Stimulated activated naive B cell treated with anti-CD40 and anti-IgM and Interleukin-4, amounts not matched to agents 10 μg/mL and 1 μg/mL and 100 μg/mL, for 72 hours (primary cell): ENCODE measurements around the gene DCTN2.
"Not testable (repeated sequence)": the region's sequence is repeated elsewhere in the genome, so short reads cannot be mapped to it uniquely, and the experiment has no call there.

Experiments
- ATAC-seq, 2 donors: fragments of 150-1000 bp; cut with Tn5 transposase; replicated peaks; 2 replicates each; pipeline ENCODE4 v1.10.0; 2021; ENCODE audit warnings: moderate library complexity in 1 of 2
- DNase-seq: peaks from one replicate; pipeline ENCODE4 v3.0.0; 2021
- H3K27ac Mint-ChIP-seq: one replicate; pipeline ENCODE4 v1.8.0; 2022; ENCODE audit warnings: mild to moderate bottlenecking, mixed read lengths
- H3K27me3 Mint-ChIP-seq, 2 donors: one replicate each; pipeline ENCODE4 v1.8.0; 2022; ENCODE audit warnings: mixed read lengths in 2 of 2
- H3K36me3 Mint-ChIP-seq, 2 donors: one replicate each; pipeline ENCODE4 v1.8.0; 2022; ENCODE audit warnings: mixed read lengths in 2 of 2, mild to moderate bottlenecking in 1 of 2
- H3K4me1 Mint-ChIP-seq, 2 donors: one replicate each; pipeline ENCODE4 v1.8.0; 2022; ENCODE audit warnings: mixed read lengths in 2 of 2, mild to moderate bottlenecking in 1 of 2
- H3K4me3 Mint-ChIP-seq, 2 donors: one replicate each; pipeline ENCODE4 v1.8.0; 2022; ENCODE audit warnings: mild to moderate bottlenecking in 2 of 2, mixed read lengths in 2 of 2, moderate library complexity in 1 of 2
- H3K9me3 Mint-ChIP-seq, 2 donors: one replicate each; pipeline ENCODE4 v1.8.0; 2022; ENCODE audit warnings: mixed read lengths in 2 of 2, mild to moderate bottlenecking in 1 of 2

DCTN2 gene

DNA sequence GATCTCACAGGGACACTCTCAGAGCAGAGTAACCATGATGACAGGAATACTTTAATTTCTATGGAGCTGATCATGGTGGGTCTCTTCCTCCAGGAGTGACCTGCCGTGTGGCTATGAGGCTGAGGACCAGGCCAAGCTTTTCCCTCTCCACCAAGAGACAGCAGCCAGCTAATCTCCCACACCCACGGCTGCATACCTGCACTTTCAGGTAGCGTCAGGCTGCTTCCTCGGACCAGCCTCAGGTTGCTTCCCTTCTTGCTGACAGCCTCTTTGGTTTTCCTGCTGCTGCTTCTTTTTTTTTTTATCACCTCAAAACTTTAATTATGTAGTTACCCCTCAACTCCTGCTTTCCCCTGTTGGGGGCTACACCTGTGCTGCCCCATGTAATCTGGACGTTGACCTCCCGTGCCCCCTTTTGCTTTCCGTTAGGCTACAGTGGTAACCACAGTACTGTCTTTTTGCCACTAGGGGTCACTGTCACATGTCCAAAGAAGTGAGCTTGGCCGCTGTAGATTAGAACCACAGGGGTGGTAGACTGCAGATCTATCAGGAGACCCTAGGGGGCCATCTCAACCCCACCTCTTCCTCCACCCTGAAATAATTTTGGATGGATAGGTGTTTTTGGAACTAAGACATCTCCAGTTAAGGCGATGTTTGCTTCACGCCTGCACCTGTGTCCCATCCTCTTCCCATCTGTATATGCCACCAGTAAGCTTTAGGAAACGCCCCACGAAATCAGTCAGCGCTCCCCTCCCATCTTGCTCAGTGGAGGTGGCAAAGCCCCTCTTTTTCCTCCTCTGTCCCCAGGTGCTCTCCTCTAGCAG lies 36.2 kb upstream of the DCTN2 start:
- ATAC-seq, result peak; percentile 98 to 99
- peaks cover 2 to 7% of the 10 kb centered on the region in 2 donors for H3K4me1 Mint-ChIP-seq
- no peaks in the 10 kb centered on the region for H3K36me3 Mint-ChIP-seq
- H3K27ac Mint-ChIP-seq, result peak overlapping the region; percentile 53
- peaks cover 18 to 49% of the 10 kb centered on the region in 2 donors for H3K27me3 Mint-ChIP-seq
- peak; percentile 64 for DNase-seq
- no peak overlapping the region for H3K4me3 Mint-ChIP-seq
- H3K9me3 Mint-ChIP-seq, result no peaks in the 10 kb centered on the region

DNA sequence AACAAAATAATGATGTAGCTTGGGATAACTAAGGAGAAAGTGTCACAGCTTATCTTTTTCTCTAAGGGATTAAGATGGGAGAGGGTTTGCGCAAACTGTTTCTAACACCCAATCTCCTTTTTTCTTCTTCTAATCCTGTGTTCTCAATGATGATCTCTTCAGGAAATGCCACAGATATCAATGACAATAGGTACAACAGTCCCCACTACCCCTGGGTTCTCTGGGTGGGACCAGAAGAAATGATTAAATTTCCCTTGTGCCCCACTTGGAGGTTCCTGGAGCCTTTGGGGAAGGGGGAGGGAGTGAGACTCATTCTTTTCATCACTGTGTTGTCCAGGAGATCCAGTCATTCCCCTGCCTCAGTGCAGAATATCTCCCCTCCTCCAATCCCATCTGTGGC lies 35.4 kb upstream of the DCTN2 start:
- H3K4me1 Mint-ChIP-seq, result peaks cover 2 to 7% of the 10 kb centered on the region in 2 donors
- no peak for ATAC-seq
- DNase-seq, result no peak
- no peak overlapping the region for H3K27ac Mint-ChIP-seq
- no peaks in the 10 kb centered on the region for H3K36me3 Mint-ChIP-seq
- peaks cover 18 to 56% of the 10 kb centered on the region in 2 donors for H3K27me3 Mint-ChIP-seq
- no peaks in the 10 kb centered on the region for H3K9me3 Mint-ChIP-seq
- H3K4me3 Mint-ChIP-seq, result no peak overlapping the region

DNA sequence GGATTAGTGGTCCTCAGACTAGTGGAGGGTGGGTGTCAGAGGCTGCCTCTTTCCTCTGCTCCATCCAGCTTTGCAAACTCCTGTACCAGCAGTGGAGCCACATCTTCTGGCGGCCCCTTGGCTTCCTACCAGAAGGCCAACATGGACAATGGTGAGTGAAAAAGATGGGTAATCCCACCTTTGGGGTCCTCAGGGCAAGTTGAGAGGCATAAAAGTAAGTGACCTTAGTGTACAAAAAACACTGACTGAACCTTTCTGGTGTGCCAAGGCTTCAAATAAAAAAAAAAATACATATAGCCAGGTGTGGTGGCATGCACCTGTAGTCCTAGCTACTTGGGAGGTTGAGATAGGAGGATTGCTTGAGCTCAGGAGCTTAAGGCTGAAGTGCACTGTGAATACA lies 34.8 kb upstream of the DCTN2 start:
- ATAC-seq (no peak), DNase-seq (no peak)
- H3K27me3 Mint-ChIP-seq, result peaks cover 19 to 56% of the 10 kb centered on the region in 2 donors
- peaks cover 2 to 7% of the 10 kb centered on the region in 2 donors for H3K4me1 Mint-ChIP-seq
- no peaks in the 10 kb centered on the region for H3K9me3 Mint-ChIP-seq
- no peak overlapping the region for H3K27ac Mint-ChIP-seq
- no peaks in the 10 kb centered on the region for H3K36me3 Mint-ChIP-seq
- no peak overlapping the region for H3K4me3 Mint-ChIP-seq

DNA sequence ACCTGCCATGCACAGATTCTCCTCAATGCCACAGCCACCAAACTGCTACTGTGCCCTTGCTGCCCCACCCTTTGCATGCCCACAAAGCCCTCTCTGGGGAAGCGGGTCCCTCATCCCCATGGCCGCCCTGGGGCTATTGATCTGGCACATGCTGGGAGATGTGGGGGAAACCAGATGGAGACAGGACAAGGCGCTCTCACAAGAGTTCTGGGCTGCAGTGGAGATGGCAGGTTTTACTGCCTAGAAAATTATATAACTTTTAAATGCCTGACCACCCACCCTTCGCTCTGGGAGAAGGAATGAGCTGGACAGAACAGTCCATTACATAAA lies 33.4 kb upstream of the DCTN2 start:
- ATAC-seq (no peak), DNase-seq (no peak)
- H3K27me3 Mint-ChIP-seq, result peaks cover 29 to 64% of the 10 kb centered on the region in 2 donors
- H3K4me3 Mint-ChIP-seq, result no peak overlapping the region
- no peak overlapping the region for H3K27ac Mint-ChIP-seq
- no peaks in the 10 kb centered on the region for H3K9me3 Mint-ChIP-seq
- peaks cover 2 to 7% of the 10 kb centered on the region in 2 donors for H3K4me1 Mint-ChIP-seq
- peaks cover 0 to 3% of the 10 kb centered on the region in 2 donors for H3K36me3 Mint-ChIP-seq

DNA sequence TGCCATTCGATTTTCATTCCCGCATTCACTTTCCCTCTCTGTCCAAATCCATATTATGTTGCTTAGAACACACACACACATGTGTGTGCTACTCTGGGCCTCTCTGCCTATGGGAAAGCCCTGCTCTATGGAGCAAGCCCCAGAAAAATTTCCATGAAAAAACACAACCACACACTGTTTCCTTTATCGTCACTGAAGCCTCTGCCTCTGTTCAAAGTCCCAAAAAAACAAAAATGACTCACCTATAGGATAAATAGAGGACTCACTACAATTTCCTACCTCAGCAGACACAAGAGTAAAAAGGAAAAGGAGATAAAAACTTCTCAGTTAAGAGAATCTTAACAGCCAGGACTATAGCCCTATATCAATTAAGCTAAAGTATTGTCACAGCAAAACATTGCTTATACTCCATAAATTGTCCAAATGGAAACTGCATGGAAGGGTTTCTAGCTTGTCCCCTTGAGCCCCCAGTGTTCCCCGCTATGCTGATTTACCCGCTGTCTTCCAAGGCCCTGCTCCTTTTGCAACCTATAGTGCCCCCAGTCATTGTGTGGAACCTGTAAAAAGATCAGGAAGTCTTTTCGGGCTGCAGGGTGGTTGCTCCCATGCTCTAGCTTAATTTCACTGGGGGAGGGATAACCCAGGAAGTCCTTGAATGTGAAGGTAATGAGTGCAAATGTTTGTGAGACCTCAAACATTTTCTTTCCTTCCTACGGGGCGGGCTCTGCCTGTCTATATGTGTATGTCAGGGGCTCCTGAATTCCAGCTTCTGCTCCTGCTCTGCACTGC lies 32.9 kb upstream of the DCTN2 start:
- no peaks in the 10 kb centered on the region for H3K9me3 Mint-ChIP-seq
- H3K36me3 Mint-ChIP-seq, result peaks cover 0 to 3% of the 10 kb centered on the region in 2 donors
- DNase-seq, result no peak
- no peak overlapping the region for H3K27ac Mint-ChIP-seq
- no peak for ATAC-seq
- H3K4me1 Mint-ChIP-seq, result peaks cover 2 to 7% of the 10 kb centered on the region in 2 donors
- peaks cover 29 to 64% of the 10 kb centered on the region in 2 donors for H3K27me3 Mint-ChIP-seq
- no peak overlapping the region for H3K4me3 Mint-ChIP-seq

DNA sequence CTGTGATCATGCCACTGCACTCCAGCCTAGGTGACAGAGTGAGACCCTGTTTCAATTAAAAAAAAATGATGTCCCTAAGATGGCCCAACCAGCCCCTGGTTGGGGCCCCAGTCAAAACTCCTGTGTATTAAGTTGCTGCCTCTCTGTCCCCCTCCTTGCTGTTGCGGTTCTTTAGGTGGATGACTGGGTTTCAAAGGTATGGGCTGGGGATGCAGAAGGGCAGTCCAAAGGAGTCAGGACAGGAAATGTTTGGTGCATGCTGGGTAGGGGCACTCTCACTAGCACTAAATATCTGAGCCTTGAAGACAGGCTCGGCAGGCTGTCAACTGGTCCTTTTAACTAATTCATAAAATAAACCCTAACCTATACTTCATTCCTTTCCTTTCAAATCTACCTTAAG lies 32.0 kb upstream of the DCTN2 start:
- no peaks in the 10 kb centered on the region for H3K9me3 Mint-ChIP-seq
- no peak for ATAC-seq
- peaks cover 25 to 59% of the 10 kb centered on the region in 2 donors for H3K27me3 Mint-ChIP-seq
- no peak overlapping the region for H3K4me3 Mint-ChIP-seq
- H3K27ac Mint-ChIP-seq, result peak overlapping the region; percentile 20
- peaks cover 2 to 7% of the 10 kb centered on the region in 2 donors for H3K4me1 Mint-ChIP-seq
- H3K36me3 Mint-ChIP-seq, result peaks cover 0 to 3% of the 10 kb centered on the region in 2 donors
- DNase-seq, result no peak

DNA sequence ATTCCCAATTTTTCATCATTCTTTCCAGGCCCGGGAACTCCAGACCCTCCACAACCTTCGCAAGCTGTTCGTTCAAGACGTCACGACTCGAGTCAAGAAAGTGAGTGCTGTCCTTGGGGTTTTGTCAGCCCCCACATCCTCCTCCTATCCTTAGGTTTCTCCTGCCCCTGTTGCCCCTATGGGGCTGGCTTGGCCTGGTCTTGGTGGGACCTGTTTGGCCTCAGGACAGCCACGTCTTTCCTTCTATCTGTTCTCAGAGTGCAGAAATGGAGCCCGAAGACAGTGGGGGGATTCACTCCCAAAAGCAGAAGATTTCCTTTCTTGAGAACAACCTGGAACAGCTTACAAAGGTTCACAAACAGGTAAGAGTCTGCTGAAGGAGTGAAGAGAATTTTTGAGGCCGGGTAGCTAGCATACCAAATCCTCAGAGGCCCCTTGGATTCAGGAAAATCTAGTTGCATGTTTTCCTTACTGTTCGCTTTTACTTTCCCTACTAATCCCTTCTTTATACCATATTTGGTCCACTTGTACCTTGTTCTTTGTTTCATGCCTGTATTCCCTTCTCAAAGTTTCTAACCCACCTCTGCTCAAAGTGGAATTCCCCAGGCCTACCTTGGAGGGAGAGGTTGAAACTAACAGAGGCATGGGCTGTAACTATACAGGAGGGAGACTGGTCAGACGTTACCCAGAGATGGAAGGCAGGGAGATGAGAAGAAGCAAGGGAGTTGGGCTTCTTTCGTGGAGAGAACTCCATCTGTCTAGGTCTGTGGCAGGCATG lies 31.2 kb upstream of the DCTN2 start:
- DNase-seq (no peak), ATAC-seq (no peak)
- no peaks in the 10 kb centered on the region for H3K9me3 Mint-ChIP-seq
- peaks cover 0 to 3% of the 10 kb centered on the region in 2 donors for H3K36me3 Mint-ChIP-seq
- H3K4me1 Mint-ChIP-seq, result peaks cover under 1 to 3% of the 10 kb centered on the region in 2 donors
- H3K27ac Mint-ChIP-seq, result no peak overlapping the region
- peaks cover 19 to 51% of the 10 kb centered on the region in 2 donors for H3K27me3 Mint-ChIP-seq
- H3K4me3 Mint-ChIP-seq, result no peak overlapping the region

DNA sequence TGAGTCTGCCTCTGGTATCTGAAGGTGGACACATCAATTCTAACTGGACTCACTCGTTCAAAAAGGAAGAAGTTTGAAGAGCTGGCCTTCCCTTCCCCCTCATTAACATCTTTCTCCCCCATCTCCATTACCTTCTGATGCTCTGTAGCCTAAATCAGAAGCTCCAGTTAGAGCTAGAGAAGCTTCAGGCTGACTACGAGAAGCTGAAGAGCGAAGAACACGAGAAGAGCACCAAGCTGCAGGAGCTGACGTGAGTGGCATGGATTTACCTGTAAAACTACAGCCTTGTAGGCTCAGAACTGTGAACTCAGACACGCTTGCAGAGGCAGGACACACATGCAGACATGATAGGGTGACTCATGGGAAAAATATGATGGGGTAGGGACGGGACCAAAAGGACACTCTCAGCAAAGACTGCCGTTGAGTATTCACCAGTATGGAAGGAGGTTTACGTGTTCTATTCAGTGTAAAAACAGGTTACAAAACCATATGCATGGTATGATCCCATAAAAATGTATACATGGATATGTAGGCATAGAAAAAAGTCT lies 29.7 kb upstream of the DCTN2 start:
- Mint-ChIP-seq H3K9me3 (no peaks in the 10 kb centered on the region), H3K4me3 (no peak overlapping the region), H3K36me3 (peaks cover 0 to 3% of the 10 kb centered on the region in 2 donors), H3K27ac (no peak overlapping the region), H3K4me1 (no peaks in the 10 kb centered on the region), H3K27me3 (peaks cover 22 to 40% of the 10 kb centered on the region in 2 donors)
- no peak for ATAC-seq
- DNase-seq, result no peak

DNA sequence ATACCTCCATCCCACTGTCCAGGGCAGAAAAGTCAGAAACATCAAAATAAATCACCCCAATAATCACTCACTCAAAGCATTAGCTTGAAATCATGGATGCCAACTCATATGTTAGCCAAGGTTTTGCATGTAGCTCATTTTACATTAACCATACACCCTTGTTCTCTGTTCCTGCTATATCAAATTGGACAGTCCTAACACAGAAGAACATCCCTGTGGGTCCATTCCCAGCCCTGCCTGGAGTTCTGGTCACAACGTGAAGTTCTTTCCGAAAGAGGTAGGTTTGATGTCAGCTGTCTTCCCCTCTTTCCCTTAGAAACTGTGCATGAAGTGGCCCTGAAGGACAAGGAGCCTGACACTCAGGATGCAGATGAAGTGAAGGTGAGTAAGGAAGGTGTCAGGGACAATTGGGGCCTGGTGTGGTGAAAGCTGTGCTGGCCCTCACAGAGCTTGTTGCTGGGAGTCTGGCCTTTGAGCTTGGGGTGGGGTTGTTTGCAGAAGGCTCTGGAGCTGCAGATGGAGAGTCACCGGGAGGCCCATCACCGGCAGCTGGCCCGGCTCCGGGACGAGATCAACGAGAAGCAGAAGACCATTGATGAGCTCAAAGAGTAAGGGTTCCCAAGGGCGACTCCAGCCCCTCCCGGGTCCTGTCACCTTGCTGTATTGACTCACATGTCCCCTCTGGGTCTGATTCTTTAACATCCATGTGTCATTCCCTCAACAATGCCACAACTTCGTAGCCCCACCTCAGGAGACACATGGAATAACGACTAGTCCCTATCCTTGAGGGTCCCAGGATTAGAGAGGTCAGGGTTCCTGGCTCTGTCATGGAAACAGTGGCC lies 29.0 kb upstream of the DCTN2 start:
- no peaks in the 10 kb centered on the region for H3K4me1 Mint-ChIP-seq
- H3K9me3 Mint-ChIP-seq, result no peaks in the 10 kb centered on the region
- H3K27ac Mint-ChIP-seq, result no peak overlapping the region
- ATAC-seq (no peak), DNase-seq (no peak)
- peaks cover 17 to 38% of the 10 kb centered on the region in 2 donors for H3K27me3 Mint-ChIP-seq
- H3K4me3 Mint-ChIP-seq, result no peak overlapping the region
- peaks cover 0 to 3% of the 10 kb centered on the region in 2 donors for H3K36me3 Mint-ChIP-seq

DNA sequence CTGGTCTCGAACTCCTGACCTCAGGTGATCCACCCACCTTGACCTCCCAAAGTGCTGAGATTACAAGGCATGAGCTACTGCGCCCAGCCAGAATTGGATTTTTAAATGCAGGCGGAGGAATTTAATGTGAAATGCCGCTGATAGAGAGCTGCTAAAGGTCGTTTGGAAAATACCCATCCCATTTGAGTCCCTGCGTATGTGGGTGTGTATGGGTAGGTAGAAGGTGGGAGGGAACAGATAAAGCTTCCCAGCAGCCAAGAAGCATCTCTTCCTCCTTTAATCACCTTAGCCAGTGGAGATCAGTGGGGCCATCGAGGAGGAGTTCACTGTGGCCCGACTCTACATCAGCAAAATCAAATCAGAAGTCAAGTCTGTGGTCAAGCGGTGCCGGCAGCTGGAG lies 27.8 kb upstream of the DCTN2 start:
- no peak for DNase-seq
- H3K4me3 Mint-ChIP-seq, result no peak overlapping the region
- no peak for ATAC-seq
- no peak overlapping the region for H3K27ac Mint-ChIP-seq
- H3K27me3 Mint-ChIP-seq, result peaks cover 19 to 33% of the 10 kb centered on the region in 2 donors
- no peaks in the 10 kb centered on the region for H3K4me1 Mint-ChIP-seq
- H3K36me3 Mint-ChIP-seq, result peaks cover 0 to 3% of the 10 kb centered on the region in 2 donors
- no peaks in the 10 kb centered on the region for H3K9me3 Mint-ChIP-seq

DNA sequence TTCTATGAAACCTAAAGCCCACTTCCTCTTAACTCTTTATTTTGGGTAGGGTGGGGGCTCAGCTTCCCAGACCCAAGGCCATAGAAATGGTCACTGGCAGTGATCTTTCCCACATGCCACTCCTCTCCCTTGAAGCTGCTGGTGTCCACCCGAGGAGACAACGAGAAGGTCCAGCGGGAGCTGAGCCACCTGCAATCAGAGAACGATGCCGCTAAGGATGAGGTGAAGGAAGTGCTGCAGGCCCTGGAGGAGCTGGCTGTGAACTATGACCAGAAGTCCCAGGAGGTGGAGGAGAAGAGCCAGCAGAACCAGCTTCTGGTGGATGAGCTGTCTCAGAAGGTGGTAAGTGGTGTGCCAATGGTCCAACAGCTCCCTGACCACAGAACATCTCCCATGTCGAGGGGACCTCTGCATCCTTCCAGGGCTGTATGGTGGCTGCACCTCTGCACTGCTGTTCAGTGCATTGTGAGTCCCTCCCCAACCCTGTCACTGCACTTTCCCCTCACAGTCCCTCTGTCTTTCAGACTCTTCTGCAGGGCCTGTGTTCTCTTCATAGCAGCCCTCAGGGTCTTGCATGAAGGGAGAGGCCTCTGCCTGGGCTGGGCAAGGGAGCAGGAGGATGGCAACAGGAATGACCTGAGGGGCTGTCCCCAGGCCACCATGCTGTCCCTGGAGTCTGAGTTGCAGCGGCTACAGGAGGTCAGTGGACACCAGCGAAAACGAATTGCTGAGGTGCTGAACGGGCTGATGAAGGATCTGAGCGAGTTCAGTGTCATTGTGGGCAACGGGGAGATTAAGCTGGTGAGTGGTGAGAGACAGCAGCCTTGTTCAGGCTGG lies 25.2 kb upstream of the DCTN2 start:
- DNase-seq (no peak), ATAC-seq (no peak)
- no peak overlapping the region for H3K27ac Mint-ChIP-seq
- H3K36me3 Mint-ChIP-seq, result peaks cover 0 to 3% of the 10 kb centered on the region in 2 donors
- peaks cover 40 to 44% of the 10 kb centered on the region in 2 donors for H3K27me3 Mint-ChIP-seq
- H3K9me3 Mint-ChIP-seq, result no peaks in the 10 kb centered on the region
- H3K4me1 Mint-ChIP-seq, result no peaks in the 10 kb centered on the region
- no peak overlapping the region for H3K4me3 Mint-ChIP-seq

DNA sequence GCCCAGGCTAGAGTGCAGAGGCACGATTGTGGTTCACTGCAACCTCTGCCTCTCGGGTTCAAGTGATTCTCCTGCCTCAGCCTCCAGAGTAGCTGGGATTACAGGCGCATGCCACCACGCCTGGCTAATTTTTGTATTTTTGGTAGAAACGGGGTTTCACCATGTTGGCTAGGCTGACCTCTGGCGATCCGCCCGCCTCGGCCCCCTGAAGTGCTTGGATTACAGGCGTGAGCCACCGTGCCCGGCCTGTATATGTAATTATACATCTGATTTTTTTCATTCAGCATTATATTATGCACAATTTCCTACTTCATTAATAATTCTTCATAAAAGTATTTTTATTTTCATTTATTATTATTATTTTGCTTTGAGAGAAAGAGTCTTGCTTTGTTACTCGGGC lies 23.4 kb upstream of the DCTN2 start:
- H3K27me3 Mint-ChIP-seq, result peaks cover 29 to 35% of the 10 kb centered on the region in 2 donors
- not testable (repeated sequence) for DNase-seq, ATAC-seq, H3K4me1 Mint-ChIP-seq, H3K27ac Mint-ChIP-seq, H3K36me3 Mint-ChIP-seq, H3K4me3 Mint-ChIP-seq, H3K9me3 Mint-ChIP-seq

DNA sequence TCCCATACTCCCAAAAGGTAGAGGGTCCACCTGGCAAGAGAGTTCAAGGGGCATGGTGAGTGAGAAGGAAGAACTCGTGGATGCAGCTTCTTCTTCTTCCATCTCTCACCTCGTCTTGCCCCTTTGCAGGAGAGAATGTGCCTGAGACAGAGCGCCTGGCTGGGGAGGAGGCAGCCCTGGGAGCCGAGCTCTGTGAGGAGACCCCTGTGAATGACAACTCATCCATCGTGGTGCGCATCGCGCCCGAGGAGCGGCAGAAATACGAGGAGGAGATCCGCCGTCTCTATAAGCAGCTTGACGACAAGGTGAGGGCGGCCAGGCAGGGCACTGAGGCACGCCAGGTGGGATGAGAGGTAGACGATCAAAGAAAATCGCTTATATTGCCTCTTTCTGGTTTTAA lies 22.9 kb upstream of the DCTN2 start:
- H3K4me3 Mint-ChIP-seq, result no peak overlapping the region
- no peak for ATAC-seq
- no peaks in the 10 kb centered on the region for H3K4me1 Mint-ChIP-seq
- H3K27me3 Mint-ChIP-seq, result peaks cover 32% of the 10 kb centered on the region in 2 donors
- no peaks in the 10 kb centered on the region for H3K9me3 Mint-ChIP-seq
- H3K27ac Mint-ChIP-seq, result no peak overlapping the region
- no peak for DNase-seq
- H3K36me3 Mint-ChIP-seq, result peaks cover 0 to 1% of the 10 kb centered on the region in 2 donors
